Neuronal stem cell (in vitro differentiated cells): Measurements from ENCODE around the gene ST6GAL1.
"Not testable (repeated sequence)": the region's sequence is repeated elsewhere in the genome, so short reads cannot be mapped to it uniquely, and the experiment has no call there.

ENCODE experiments used
- DNase-seq: peaks from one replicate; pipeline ENCODE4 v3.0.0-alpha.2; 2013; ENCODE audit warnings: low spot score
- H2AFZ ChIP-seq: one replicate; pipeline ENCODE4 v1.6.1; 2013; ENCODE audit warnings: mild to moderate bottlenecking, low read length, inconsistent platforms
- H2AK5ac ChIP-seq: 2 replicates; pipeline ENCODE4 v1.6.1; 2013; ENCODE audit warnings: low read depth, mild to moderate bottlenecking, inconsistent platforms, low read length, moderate library complexity, mixed read lengths
- H2BK120ac ChIP-seq: 2 replicates; pipeline ENCODE4 v1.6.1; 2013; ENCODE audit warnings: low read depth, mild to moderate bottlenecking, inconsistent platforms, low read length, moderate library complexity, mixed read lengths
- H2BK12ac ChIP-seq: one replicate; pipeline ENCODE4 v1.6.1; 2013; ENCODE audit warnings: low read length, inconsistent platforms
- H2BK15ac ChIP-seq: 2 replicates; pipeline ENCODE4 v1.6.1; 2013; ENCODE audit warnings: mild to moderate bottlenecking, low read length, inconsistent platforms, mixed read lengths
- H2BK5ac ChIP-seq: one replicate; pipeline ENCODE4 v1.6.1; 2013; ENCODE audit warnings: inconsistent platforms, mild to moderate bottlenecking, low read length, moderate library complexity
- H3K14ac ChIP-seq: one replicate; pipeline ENCODE4 v1.6.1; 2013; ENCODE audit warnings: low read length, inconsistent platforms
- H3K18ac ChIP-seq: 2 replicates; pipeline ENCODE4 v1.6.1; 2013; ENCODE audit warnings: low read length, inconsistent platforms
- H3K23ac ChIP-seq: 2 replicates; pipeline ENCODE4 v1.6.1; 2013; ENCODE audit warnings: low read depth, mild to moderate bottlenecking, mixed read lengths, low read length, inconsistent platforms; ENCODE audit not compliant: poor library complexity
- H3K27ac ChIP-seq: replicated peaks from 3 replicates; pipeline ENCODE4 v1.5.1; 2013; ENCODE audit warnings: low read length, inconsistent platforms
- H3K27me3 ChIP-seq, 3 experiments: 2 replicates each; pipeline ENCODE4 v1.6.1; 2013; ENCODE audit warnings: low read length in 3 of 3, mild to moderate bottlenecking in 2 of 3, inconsistent platforms in 1 of 3, low read depth in 1 of 3, mixed read lengths in 1 of 3, moderate library complexity in 1 of 3; ENCODE audit not compliant: control insufficient read depth in 3 of 3, insufficient read depth in 3 of 3
- H3K36me3 ChIP-seq, 2 donors: replicated peaks in 1 of 2; 2 replicates each; pipeline ENCODE4 v1.6.1; 2013; ENCODE audit warnings: low read length in 2 of 2; ENCODE audit not compliant: control insufficient read depth in 2 of 2, insufficient read depth in 2 of 2
- H3K4ac ChIP-seq: 2 replicates; pipeline ENCODE4 v1.6.1; 2013; ENCODE audit warnings: inconsistent platforms, mild to moderate bottlenecking, low read length, moderate library complexity
- H3K4me1 ChIP-seq, 2 donors: 1 replicate in 1 of 2; 2 replicates in 1 of 2; pipeline ENCODE4 v1.6.1; 2013; ENCODE audit warnings: low read length in 2 of 2, low read depth in 1 of 2; ENCODE audit not compliant: control insufficient read depth in 2 of 2, insufficient read depth in 1 of 2
- H3K4me2 ChIP-seq: one replicate; pipeline ENCODE4 v1.6.1; 2013; ENCODE audit warnings: mild to moderate bottlenecking, low read length, inconsistent platforms; ENCODE audit not compliant: insufficient read depth, poor library complexity, severe bottlenecking
- H3K4me3 ChIP-seq, 2 donors: 2 replicates each; pipeline ENCODE4 v1.5.1; 2013; ENCODE audit warnings: low read length in 2 of 2, mild to moderate bottlenecking in 2 of 2, inconsistent platforms in 1 of 2, moderate library complexity in 1 of 2
- H3K79me1 ChIP-seq: one replicate; pipeline ENCODE4 v1.6.1; 2013; ENCODE audit warnings: low read depth, mild to moderate bottlenecking, inconsistent platforms, low read length, moderate library complexity
- H3K9ac ChIP-seq: one replicate; pipeline ENCODE4 v1.6.1; 2013; ENCODE audit warnings: mild to moderate bottlenecking, low read depth, low read length, inconsistent platforms; ENCODE audit not compliant: poor library complexity
- H3K9me3 ChIP-seq, 2 donors: replicated peaks in 1 of 2; 2 replicates each; pipeline versions ENCODE3 to v1.6.1; 2013; ENCODE audit warnings: low read length in 2 of 2, mild to moderate bottlenecking in 2 of 2, inconsistent platforms in 1 of 2, low read depth in 1 of 2, mixed read lengths in 1 of 2, moderate library complexity in 1 of 2; ENCODE audit not compliant: control insufficient read depth in 2 of 2, insufficient read depth in 1 of 2
- H4K8ac ChIP-seq: one replicate; pipeline ENCODE4 v1.6.1; 2013; ENCODE audit warnings: low read depth, mild to moderate bottlenecking, inconsistent platforms, low read length, moderate library complexity
- H4K91ac ChIP-seq: one replicate; pipeline ENCODE4 v1.6.1; 2013; ENCODE audit warnings: low read length, low read depth, mild to moderate bottlenecking, inconsistent platforms; ENCODE audit not compliant: poor library complexity
- WGBS, 2 donors: extraction: QIAGEN DNeasy Blood & Tissue Kit; methylation state at CpG; one replicate each; pipeline ENCODE4 v1.1.7; 2013; ENCODE audit warnings: missing lambda C conversion rate in 2 of 2, mixed read lengths in 1 of 2; ENCODE audit not compliant: insufficient read length in 2 of 2, insufficient replicate concordance in 1 of 2; ENCODE audit errors: extremely low coverage in 2 of 2; 5-methylcytosine and 5-hydroxymethylcytosine counted together

Gene ST6GAL1

GRCh38 chr3:186951640-186952552 lies 21.6 kb downstream of the ST6GAL1 start:
- H3K14ac ChIP-seq = no peak overlapping the region
- peaks cover 0 to 3% of the 10 kb centered on the region in 2 donors for H3K36me3 ChIP-seq
- no peak overlapping the region for H3K27ac ChIP-seq
- H4K91ac ChIP-seq = no peak overlapping the region
- H3K4ac ChIP-seq = no peak overlapping the region
- no peak overlapping the region for H2BK120ac ChIP-seq
- H3K18ac ChIP-seq = no peak overlapping the region
- no peak overlapping the region for H4K8ac ChIP-seq
- H3K4me1 ChIP-seq = peaks cover 0 to 1% of the 10 kb centered on the region in 2 donors
- no peak overlapping the region for H2BK5ac ChIP-seq
- no peak overlapping the region for H2AK5ac ChIP-seq
- H2AFZ ChIP-seq = no peak overlapping the region
- no peak for DNase-seq
- peaks cover 0 to 2% of the 10 kb centered on the region in 2 donors for H3K9me3 ChIP-seq
- no peak overlapping the region for H3K4me2 ChIP-seq
- H3K4me3 ChIP-seq = no peak overlapping the region
- no peak overlapping the region for H3K9ac ChIP-seq
- no peak overlapping the region for H2BK15ac ChIP-seq
- H2BK12ac ChIP-seq = no peak overlapping the region
- H3K27me3 ChIP-seq = no peaks in the 10 kb centered on the region
- H3K79me1 ChIP-seq = peaks cover 5% of the 10 kb centered on the region
- WGBS, 2 donors = no CpG with 5 or more reads among the region's 7 CpGs
- H3K23ac ChIP-seq = no peak overlapping the region

- H2BK15ac ChIP-seq = no peak overlapping the region
- no peak overlapping the region for H3K9ac ChIP-seq
- no peak overlapping the region for H2BK5ac ChIP-seq
- no peak overlapping the region for H3K4me3 ChIP-seq
- no peak overlapping the region for H3K14ac ChIP-seq
- H2AFZ ChIP-seq = no peak overlapping the region
- no peak overlapping the region for H3K4me2 ChIP-seq
- no peak overlapping the region for H3K4ac ChIP-seq
- peaks cover 0 to under 1% of the 10 kb centered on the region in 2 donors for H3K4me1 ChIP-seq
- peaks cover 2% of the 10 kb centered on the region for H3K79me1 ChIP-seq
- H2BK120ac ChIP-seq = no peak overlapping the region
- H3K18ac ChIP-seq = no peak overlapping the region
- H3K27me3 ChIP-seq = no peaks in the 10 kb centered on the region
- no peak overlapping the region for H4K8ac ChIP-seq
- H4K91ac ChIP-seq = no peak overlapping the region
- WGBS, 2 donors = no CpG with 5 or more reads among the region's 4 CpGs
- H3K23ac ChIP-seq = no peak overlapping the region
- peaks cover 0 to 2% of the 10 kb centered on the region in 2 donors for H3K9me3 ChIP-seq
- no peak for DNase-seq
- H2BK12ac ChIP-seq = no peak overlapping the region
- no peak overlapping the region for H3K27ac ChIP-seq
- peaks cover 0 to 1% of the 10 kb centered on the region in 2 donors for H3K36me3 ChIP-seq
- no peak overlapping the region for H2AK5ac ChIP-seq
These were observed 22.7 kb downstream of the ST6GAL1 start for GRCh38 chr3:186953011-186953487.

GRCh38 chr3:186953992-186954699 lies 23.8 kb downstream of the ST6GAL1 start:
- not testable (repeated sequence) for H2BK12ac ChIP-seq, H3K9ac ChIP-seq, H3K4me3 ChIP-seq, H3K14ac ChIP-seq, H3K36me3 ChIP-seq, H2AK5ac ChIP-seq, H3K27ac ChIP-seq, DNase-seq, H3K79me1 ChIP-seq, H3K18ac ChIP-seq, H2BK120ac ChIP-seq, H3K23ac ChIP-seq, H3K4me1 ChIP-seq, H3K4ac ChIP-seq, H3K9me3 ChIP-seq, H4K8ac ChIP-seq, H2BK5ac ChIP-seq, H3K4me2 ChIP-seq, H2BK15ac ChIP-seq, H2AFZ ChIP-seq, H3K27me3 ChIP-seq, H4K91ac ChIP-seq
- WGBS, 2 donors = no CpG with 5 or more reads among the region's 6 CpGs
